Prostate gland (tissue), 2 donors: ENCODE measurements around the gene DAB1.

Experiments
- POLR2AphosphoS5 ChIP-seq: sonication (generic); formaldehyde crosslinking; IDR thresholded peaks from one replicate; pipeline ENCODE4 v1.6.1; 2017; ENCODE audit warnings: antibody characterized with exemption
- TF ChIP-seq, protein P1 (sequence below), 4 experiments: fragments of 200-600 bp in 2 of 4; fragments of 450-650 bp in 2 of 4; sonication (generic) in 2 of 4; IDR thresholded peaks; 1 replicate in 3 of 4; 2 replicates in 1 of 4; pipeline ENCODE4 v1.5.1; 2016 to 2019; ENCODE audit warnings: antibody characterized with exemption in 4 of 4, mild to moderate bottlenecking in 2 of 4, moderate library complexity in 2 of 4

- TF ChIP-seq, protein P1, sequence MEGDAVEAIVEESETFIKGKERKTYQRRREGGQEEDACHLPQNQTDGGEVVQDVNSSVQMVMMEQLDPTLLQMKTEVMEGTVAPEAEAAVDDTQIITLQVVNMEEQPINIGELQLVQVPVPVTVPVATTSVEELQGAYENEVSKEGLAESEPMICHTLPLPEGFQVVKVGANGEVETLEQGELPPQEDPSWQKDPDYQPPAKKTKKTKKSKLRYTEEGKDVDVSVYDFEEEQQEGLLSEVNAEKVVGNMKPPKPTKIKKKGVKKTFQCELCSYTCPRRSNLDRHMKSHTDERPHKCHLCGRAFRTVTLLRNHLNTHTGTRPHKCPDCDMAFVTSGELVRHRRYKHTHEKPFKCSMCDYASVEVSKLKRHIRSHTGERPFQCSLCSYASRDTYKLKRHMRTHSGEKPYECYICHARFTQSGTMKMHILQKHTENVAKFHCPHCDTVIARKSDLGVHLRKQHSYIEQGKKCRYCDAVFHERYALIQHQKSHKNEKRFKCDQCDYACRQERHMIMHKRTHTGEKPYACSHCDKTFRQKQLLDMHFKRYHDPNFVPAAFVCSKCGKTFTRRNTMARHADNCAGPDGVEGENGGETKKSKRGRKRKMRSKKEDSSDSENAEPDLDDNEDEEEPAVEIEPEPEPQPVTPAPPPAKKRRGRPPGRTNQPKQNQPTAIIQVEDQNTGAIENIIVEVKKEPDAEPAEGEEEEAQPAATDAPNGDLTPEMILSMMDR (IDR thresholded peaks at IDR 0.05), result no peak
- no peak for TF ChIP-seq POLR2AphosphoS5
These were observed 360.3 kb downstream of the DAB1 start for GRCh38 chr1:57063406-57064125.
